ENCODE measurements around the gene PCNT. TPM values are rescaled to one million over a fixed set of nuclear protein-coding genes. Genes with fewer than 3 reads are reported as not detected.
"Not testable (repeated sequence)": the region's sequence is repeated elsewhere in the genome, so short reads cannot be mapped to it uniquely, and the experiment has no call there.

Gene PCNT
- total RNA-seq, 1 donor from 2014 or later: 20.9 TPM

GRCh38 chr21:46388206-46388880 is 64.4 kb downstream of the PCNT start:
- DNase-seq: no peak

- no peak for DNase-seq
These were observed 64.9 kb downstream of the PCNT start for GRCh38 chr21:46388896-46389295.

DNA sequence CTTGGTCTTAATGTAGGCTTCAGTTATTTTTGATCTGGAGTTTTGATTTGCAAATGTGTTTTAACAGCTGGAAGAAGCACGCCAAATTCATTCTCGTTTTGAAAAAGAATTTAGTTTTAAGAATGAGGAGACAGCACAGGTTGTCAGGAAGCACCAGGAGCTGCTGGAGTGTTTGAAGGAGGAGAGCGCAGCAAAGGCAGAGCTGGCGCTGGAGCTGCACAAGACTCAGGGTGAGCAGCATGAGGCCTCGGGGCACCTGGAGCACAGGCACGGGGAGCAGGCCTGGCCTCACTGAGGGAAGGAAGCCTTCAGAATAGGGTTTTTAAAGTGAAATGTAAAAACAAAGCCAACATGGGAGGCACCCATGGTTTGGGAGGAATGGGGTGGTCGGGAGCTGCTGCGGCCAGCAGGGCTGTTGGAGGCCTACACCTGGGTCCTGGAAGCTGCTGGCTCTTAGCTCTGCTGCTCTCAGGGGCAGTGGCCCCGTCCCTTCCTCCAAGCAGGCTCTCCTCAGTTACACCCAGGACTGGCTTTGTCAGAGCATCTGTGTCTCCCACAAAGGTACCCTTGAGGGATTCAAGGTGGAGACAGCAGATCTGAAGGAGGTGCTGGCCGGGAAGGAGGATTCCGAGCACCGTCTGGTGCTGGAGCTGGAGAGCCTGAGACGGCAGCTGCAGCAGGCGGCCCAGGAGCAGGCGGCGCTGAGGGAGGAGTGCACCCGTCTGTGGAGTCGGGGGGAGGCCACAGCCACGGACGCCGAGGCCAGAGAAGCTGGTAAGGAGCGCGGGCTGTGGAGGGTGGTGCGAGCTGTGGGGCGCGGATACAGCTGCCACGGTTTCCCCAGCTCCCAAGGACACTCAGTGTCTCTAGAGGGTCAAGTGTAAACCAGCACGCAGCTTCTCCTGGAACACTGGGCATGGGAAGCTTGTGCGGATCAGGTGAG is 66.9 kb downstream of the PCNT start:
- no peak for DNase-seq

DNA sequence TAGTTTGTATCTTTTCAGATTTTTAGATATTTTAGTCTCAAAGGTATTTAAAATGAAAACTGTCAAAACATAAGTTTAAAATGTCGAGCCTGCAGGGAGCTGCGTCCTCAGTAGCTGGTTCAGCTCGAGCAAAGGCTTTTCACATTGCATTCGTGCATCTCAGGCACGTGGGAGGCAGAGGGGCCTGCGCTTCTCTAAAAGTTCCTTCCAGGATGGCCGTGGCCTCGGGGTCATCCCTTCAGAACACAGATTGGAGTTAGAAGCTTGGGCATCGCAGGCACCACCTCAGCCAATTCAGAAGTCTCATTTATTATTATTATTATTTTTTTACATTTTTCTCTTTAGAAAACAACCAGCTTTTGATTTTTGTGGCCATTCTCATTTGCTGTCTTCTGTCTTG is 67.8 kb downstream of the PCNT start:
- DNase-seq: no peak

GRCh38 chr21:46392921-46393320 is 69.0 kb downstream of the PCNT start:
- DNase-seq: no peak

DNA sequence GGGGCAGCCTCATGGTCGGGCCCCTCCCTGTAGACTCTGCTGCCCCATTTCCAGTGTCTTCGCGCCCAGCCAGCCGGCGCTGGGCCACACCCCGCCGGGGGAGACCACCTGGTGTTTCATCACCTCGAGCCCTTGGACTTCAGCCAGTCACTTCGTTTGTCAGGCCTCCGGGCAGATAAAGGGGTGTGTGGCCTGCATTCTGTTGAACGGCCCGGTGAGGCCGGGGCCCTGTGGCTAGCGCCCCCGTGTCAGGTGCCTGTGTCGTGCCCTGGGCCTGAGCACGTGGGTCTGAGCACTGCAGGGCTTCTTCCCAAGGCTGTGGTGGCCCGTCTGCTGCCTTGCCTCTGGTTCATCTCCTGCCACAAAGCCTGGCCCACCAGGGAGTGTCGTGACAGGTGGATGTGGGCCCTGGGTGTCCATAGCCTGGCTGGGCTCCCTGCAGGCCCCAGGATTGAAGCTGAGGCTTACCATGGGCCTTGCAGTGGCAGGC is 69.5 kb downstream of the PCNT start:
- DNase-seq: no peak

- no peak for DNase-seq
These were observed 70.1 kb downstream of the PCNT start for GRCh38 chr21:46393941-46394594.

GRCh38 chr21:46394595-46395104 is 70.7 kb downstream of the PCNT start:
- DNase-seq: no peak

DNA sequence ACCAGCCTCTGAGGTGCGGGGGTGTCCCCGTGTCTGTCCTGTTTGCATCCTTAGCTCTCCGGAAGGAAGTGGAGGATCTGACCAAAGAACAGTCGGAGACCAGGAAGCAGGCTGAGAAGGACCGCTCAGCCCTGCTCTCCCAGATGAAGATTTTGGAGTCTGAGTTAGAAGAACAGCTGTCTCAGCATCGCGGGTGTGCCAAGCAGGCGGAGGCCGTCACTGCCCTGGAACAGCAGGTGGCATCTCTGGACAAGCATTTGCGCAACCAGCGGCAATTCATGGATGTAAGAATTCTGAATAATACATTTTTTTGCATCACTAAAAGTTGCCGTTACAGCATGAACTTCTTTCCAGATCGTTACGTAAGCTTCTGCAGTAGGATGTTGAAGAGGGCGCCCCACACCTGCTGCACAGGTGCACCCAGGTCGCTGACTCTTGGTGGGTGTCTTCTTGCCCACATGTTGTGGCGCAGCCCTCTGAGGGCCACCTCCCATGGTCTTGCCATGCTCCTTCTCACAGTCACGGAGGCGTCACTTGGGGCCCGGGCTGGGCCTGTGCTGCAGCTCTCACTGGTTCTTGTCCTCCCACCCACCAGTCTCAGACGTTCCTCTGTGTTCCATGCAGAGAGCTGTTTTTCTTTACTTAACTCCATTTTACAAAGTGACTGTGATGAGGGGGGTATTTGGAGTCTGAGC is 73.4 kb downstream of the PCNT start:
- DNase-seq: no peak

DNA sequence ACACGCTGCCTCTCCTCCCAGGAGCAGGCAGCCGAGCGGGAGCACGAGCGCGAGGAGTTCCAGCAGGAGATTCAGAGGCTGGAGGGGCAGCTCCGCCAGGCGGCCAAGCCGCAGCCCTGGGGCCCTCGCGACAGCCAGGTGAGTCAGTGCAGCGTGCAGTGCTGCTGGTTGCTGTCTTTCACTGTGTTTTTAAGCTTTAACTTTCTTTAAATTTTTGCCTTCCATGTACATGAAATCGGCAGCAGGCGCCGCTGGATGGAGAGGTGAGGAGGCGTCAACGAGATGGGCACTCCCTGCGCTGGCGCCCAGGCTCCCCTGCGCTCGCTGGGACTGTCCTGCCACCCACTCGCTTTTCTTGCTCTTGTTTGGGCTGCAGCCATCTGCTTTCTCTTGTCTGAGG is 74.0 kb downstream of the PCNT start:
- no peak for DNase-seq

DNA sequence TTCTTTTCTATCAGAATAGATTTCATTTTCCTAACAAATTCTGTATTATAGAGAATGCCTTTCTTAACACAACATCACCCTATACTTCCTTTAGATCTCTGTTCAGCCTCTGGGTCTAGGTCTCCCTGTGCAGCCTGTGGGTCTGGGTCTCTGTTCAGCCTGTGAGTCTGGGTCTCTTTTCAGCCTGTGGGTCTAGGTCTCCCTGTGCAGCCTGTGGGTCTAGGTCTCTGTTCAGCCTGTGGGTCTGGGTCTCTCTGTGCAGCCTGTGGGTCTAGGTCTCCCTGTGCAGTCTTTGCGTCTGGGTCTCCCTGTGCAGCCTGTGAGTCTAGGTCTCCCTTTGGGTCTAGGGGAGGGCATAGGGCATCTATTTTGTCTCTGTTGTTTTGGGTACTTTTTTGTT is 75.2 kb downstream of the PCNT start:
- no peak for DNase-seq

DNA sequence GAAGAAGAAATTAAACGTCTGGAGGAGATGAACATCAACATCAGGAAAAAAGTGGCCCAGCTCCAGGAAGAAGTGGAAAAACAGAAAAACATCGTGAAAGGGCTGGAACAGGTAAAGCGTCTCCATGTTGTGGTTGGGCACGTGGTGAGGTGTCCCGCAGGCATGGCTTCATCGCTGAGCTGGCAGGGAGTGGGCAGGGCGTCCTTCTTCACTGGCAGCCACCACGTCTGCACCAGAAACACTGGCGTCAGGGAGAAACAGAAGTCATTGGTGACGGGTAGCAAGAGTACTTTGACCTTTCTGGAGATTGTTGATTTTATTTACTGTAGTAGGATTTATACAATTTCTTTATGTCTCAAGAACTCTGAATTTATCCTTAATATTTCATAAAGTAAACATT is 75.7 kb downstream of the PCNT start:
- DNase-seq: no peak

- DNase-seq: no peak
These were observed 77.4 kb downstream of the PCNT start for GRCh38 chr21:46401186-46401910.

- no peak for DNase-seq
These were observed 78.5 kb downstream of the PCNT start for GRCh38 chr21:46402421-46402820.

- not testable (repeated sequence) for DNase-seq
These were observed 79.4 kb downstream of the PCNT start for GRCh38 chr21:46403234-46403811.

DNA sequence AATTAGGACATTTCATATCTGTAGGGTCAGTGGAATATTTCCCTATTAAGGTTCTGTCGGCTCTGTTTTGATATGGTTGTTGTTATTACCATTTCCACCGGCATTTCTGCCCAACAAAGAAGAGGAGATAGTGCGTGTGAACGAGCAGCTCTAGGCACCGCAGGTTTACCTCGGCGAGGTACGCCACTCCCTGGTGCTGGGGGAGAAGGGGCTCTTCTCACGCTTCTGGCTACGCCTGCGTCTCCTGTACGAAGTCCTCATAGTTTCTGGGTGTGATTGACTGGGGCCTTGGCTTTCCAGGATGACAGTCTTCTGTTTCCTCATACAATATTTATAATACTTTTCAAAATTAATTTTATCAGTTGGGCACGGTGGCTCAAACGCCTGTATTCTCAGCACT is 80.3 kb downstream of the PCNT start:
- no peak for DNase-seq

DNA sequence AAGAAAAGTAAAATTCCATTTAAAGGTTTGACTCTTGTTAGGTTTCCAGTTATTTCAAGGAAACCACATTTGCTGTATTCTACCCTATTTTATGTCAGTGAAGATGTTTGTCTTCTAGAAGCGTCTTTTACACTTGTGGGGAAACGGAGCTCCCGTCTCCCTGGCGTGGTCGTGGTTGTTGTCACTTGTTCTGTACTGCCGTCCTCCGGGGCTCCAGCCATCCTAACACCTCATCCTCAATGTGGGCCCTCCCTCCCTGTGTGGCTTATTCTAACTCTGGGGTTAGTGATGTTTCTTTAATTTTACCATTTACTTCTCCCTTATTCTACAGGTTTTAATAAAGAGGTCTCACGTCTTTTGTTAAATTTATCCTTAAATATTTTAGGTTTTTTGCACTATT is 82.0 kb downstream of the PCNT start:
- no peak for DNase-seq

- DNase-seq: no peak
These were observed 85.9 kb downstream of the PCNT start for GRCh38 chr21:46409641-46410406.

DNA sequence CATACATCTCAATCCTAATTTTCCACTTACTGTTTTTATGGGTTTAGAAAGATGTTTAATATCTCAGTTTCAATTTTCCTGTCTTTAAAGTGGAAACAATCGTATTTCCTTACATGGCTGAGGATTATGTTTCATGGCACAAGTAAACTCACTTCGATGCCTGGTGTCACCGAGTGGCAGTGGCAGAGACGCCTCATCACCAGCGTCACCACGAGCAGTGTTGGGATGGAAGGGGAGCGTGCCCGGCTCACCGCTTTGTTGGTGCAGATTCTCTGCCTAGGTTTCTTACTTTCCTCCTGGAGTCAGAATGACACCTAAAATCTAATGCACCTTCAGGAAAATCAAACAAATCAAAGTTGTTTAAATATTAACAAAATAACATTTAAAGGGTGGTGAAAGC is 86.6 kb downstream of the PCNT start:
- no peak for DNase-seq

- DNase-seq: no peak
These were observed 87.3 kb downstream of the PCNT start for GRCh38 chr21:46411236-46411635.

GRCh38 chr21:46411691-46412090 is 87.7 kb downstream of the PCNT start:
- no peak for DNase-seq

Data from dermis blood vessel endothelial cell (primary cell).